A549 (cell line): ENCODE data around the gene WFS1. TPM values are rescaled to one million over a fixed set of nuclear protein-coding genes. Genes with fewer than 3 reads are reported as not detected.

Experiments used
- ATAC-seq, 2 experiments: fragments of 200-7000 bp in 1 of 2; fragments of >200 bp in 1 of 2; cut with Nextera tagmentation in 1 of 2; cut with Tn5 transposase in 1 of 2; 3 replicates each; pipeline versions ENCODE4 v1.8.0 to v1.9.1; 2018 to 2020; ENCODE audit warnings: mild to moderate bottlenecking in 1 of 2, moderate library complexity in 1 of 2
- CTCF ChIA-PET: fragments of 300-600 bp; sonication (Branson Sonifier 250); formaldehyde crosslinking; extraction: SDS; loops from one replicate; lab custom pipeline; 2021; ENCODE audit warnings: antibody characterized with exemption, inconsistent platforms; lab: Yijun Ruan, JAX
- POLR2A ChIA-PET: fragments of 350-600 bp; formaldehyde crosslinking; extraction: SDS; loops from one replicate; lab custom pipeline; 2021; ENCODE audit warnings: antibody characterized with exemption, inconsistent platforms; lab: Yijun Ruan, JAX
- DNase-seq, 2 experiments: peaks; one replicate each; pipeline versions ENCODE4 v3.0.0 to v3.0.0-alpha.2; 2011 to 2016; ENCODE audit warnings: low read depth in 1 of 2, low spot score in 1 of 2
- FAIRE-seq: peaks from 2 replicates; lab custom pipeline; 2011; peaks lifted over from hg19 to GRCh38; lab: Jason Lieb, UNC
- H3K27ac ChIP-seq, 2 experiments: fragments of >200 bp; sonication (Bioruptor Twin); formaldehyde crosslinking; 3 replicates each; pipeline ENCODE4 v1.5.1; 2016 to 2017
- H3K4me1 ChIP-seq: fragments of >200 bp; sonication (Bioruptor Twin); formaldehyde crosslinking; 3 replicates; pipeline ENCODE4 v1.6.1; 2016
- H3K4me2 ChIP-seq: fragments of >200 bp; sonication (Bioruptor Twin); formaldehyde crosslinking; 3 replicates; pipeline ENCODE4 v1.6.1; 2016
- H3K4me3 ChIP-seq: fragments of >200 bp; sonication (Bioruptor Twin); formaldehyde crosslinking; 3 replicates; pipeline ENCODE4 v1.5.1; 2016
- H3K9me3 ChIP-seq: fragments of >200 bp; sonication (Bioruptor Twin); formaldehyde crosslinking; 3 replicates; pipeline ENCODE4 v1.6.1; 2016
- BHLHE40 ChIP-seq: IDR thresholded peaks from 2 replicates; pipeline ENCODE4 v1.6.1; 2012; ENCODE audit warnings: low read depth, low read length, inconsistent platforms
- CBX2 ChIP-seq: fragments of 200-600 bp; sonication (generic); IDR thresholded peaks from 2 replicates; pipeline ENCODE4 v1.6.1; 2016; ENCODE audit warnings: low read depth, mild to moderate bottlenecking, borderline replicate concordance
- CBX8 ChIP-seq: fragments of 200-600 bp; sonication (generic); IDR thresholded peaks from 2 replicates; pipeline ENCODE4 v1.6.1; 2016
- CHD2 ChIP-seq: fragments of 150-350 bp; IDR thresholded peaks from 2 replicates; pipeline ENCODE4 v1.6.1; 2014; ENCODE audit warnings: low read length; ENCODE audit not compliant: partially characterized antibody
- EHF ChIP-seq: fragments of 250-450 bp; sonication (Bioruptor Pico); IDR thresholded peaks from 2 replicates; pipeline ENCODE4 v1.5.0; 2020; ENCODE audit warnings: mild to moderate bottlenecking
- ESRRA ChIP-seq: fragments of 150-350 bp; IDR thresholded peaks from 2 replicates; pipeline ENCODE4 v1.6.1; 2014; ENCODE audit warnings: mild to moderate bottlenecking, low read length, borderline replicate concordance
- FOSL2 ChIP-seq, 2 experiments: fragments of 450-650 bp in 1 of 2; fragments of >200 bp in 1 of 2; sonication (Bioruptor Twin) in 1 of 2; formaldehyde crosslinking; IDR thresholded peaks; 2 replicates each; pipeline versions ENCODE4 v1.5.0 to v1.6.1; 2016 to 2020; ENCODE audit warnings: mild to moderate bottlenecking in 1 of 2, moderate library complexity in 1 of 2
- HDAC2 ChIP-seq: fragments of 200-600 bp; sonication (generic); IDR thresholded peaks from 2 replicates; pipeline ENCODE4 v1.6.1; 2016
- HOXB13 ChIP-seq: fragments of 250-450 bp; sonication (Bioruptor Pico); IDR thresholded peaks from 2 replicates; pipeline ENCODE4 v1.5.0; 2020; ENCODE audit warnings: low read depth, mild to moderate bottlenecking, moderate library complexity
- KDM1A ChIP-seq: fragments of 200-600 bp; sonication (generic); IDR thresholded peaks from 2 replicates; pipeline ENCODE4 v1.6.1; 2016; ENCODE audit warnings: low read depth, mild to moderate bottlenecking
- MAZ ChIP-seq: fragments of 150-350 bp; IDR thresholded peaks from 2 replicates; pipeline ENCODE4 v1.6.1; 2014; ENCODE audit warnings: antibody characterized with exemption, low read depth, low read length, borderline replicate concordance
- MYC ChIP-seq: IDR thresholded peaks from 2 replicates; pipeline ENCODE4 v1.6.1; 2012; ENCODE audit warnings: mild to moderate bottlenecking, inconsistent platforms, low read length, improper control_type of control experiment, borderline replicate concordance
- NFE2L2 ChIP-seq: fragments of 150-350 bp; conservative IDR thresholded peaks from 2 replicates; pipeline ENCODE4 v1.6.1; 2014; ENCODE audit warnings: low read length
- NR3C1 ChIP-seq: fragments of >200 bp; sonication (Bioruptor Twin); formaldehyde crosslinking; IDR thresholded peaks from 3 replicates; pipeline ENCODE4 v1.6.1; 2017
- PHF8 ChIP-seq: fragments of 200-600 bp; sonication (generic); IDR thresholded peaks from 2 replicates; pipeline ENCODE4 v1.6.1; 2016; ENCODE audit warnings: low read depth, mild to moderate bottlenecking, antibody characterized with exemption, moderate library complexity, borderline replicate concordance
- POLR2A ChIP-seq: IDR thresholded peaks from 2 replicates; pipeline ENCODE4 v1.6.1; 2012; ENCODE audit warnings: mild to moderate bottlenecking, low read length
- POLR2AphosphoS2 ChIP-seq: conservative IDR thresholded peaks from 2 replicates; pipeline ENCODE4 v1.6.1; 2012; ENCODE audit warnings: low read length, improper control_type of control experiment, inconsistent platforms
- RFX5 ChIP-seq: fragments of 450-650 bp; IDR thresholded peaks from 2 replicates; pipeline ENCODE4 v1.7.1; 2014; ENCODE audit warnings: antibody characterized with exemption, mild to moderate bottlenecking, moderate library complexity
- USF2 ChIP-seq: fragments of 450-650 bp; IDR thresholded peaks from 2 replicates; pipeline ENCODE4 v1.6.1; 2014; ENCODE audit warnings: antibody characterized with exemption
- WGBS: methylation state at CpG from one replicate; pipeline ENCODE4 v1.1.6; 2017; ENCODE audit errors: missing lambda C conversion rate; 5-methylcytosine and 5-hydroxymethylcytosine counted together
- polyA plus RNA-seq, 4 experiments: library from polyadenylated mRNA; depleted of rRNA in 3 of 4; stranded (reverse); fragments of >200 nt; fragmentation: RNase III in 1 of 4; extraction: RNeasy Plus Mini Kit Qiagen cat#74134 plus additional on column Dnase treatment in 1 of 4; gene quantifications; 2 replicates in 3 of 4; 3 replicates in 1 of 4; pipeline ENCODE4 v1.2.3, GENCODE V29; 2011 to 2017

The WFS1 gene
- polyA plus RNA-seq, 2 of the 4 experiments (the other 2 are of a cell fraction), result 8.8 to 13.6 TPM

DNA sequence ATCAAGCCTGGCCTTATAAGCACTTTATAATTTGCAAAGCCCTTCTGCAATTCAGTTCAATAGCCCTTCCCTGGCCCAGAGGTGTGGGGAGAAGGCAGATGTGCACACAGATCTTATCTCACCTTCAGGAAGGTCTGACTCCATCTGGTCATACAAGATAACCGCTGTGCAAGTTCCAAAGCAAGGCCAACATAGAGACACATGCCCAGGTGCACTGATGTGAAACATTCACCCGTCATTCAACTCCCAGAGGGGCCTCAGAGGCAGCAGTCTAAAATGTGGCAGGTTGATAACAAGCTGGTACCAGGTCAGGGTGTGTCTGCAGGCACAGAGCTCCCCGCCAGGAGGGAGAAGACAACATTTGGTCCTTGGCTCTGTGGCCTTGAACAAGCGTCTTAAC lies 10.9 kb upstream of the WFS1 start:
- ChIA-PET POLR2A (no interaction called here), CTCF (interaction anchor here (1.1 to 17.5 kb wide), 4 partner anchors 8 to 288 kb away, joined by 3 to 408 read pairs (median 39); no protein-coding TSS in a partner anchor)
- no peak overlapping the region for H3K27ac ChIP-seq
- no peak overlapping the region for H3K4me3 ChIP-seq
- 58% methylated on average over 4 of the region's 4 CpGs for WGBS
- no peak overlapping the region for H3K4me2 ChIP-seq
- no peaks in the 10 kb centered on the region for H3K9me3 ChIP-seq
- FAIRE-seq, result no peak
- no peak for ATAC-seq
- no peak for TF ChIP-seq CBX2
- TF ChIP-seq, all 56 proteins: peak for 0
- H3K4me1 ChIP-seq, result no peaks in the 10 kb centered on the region
- no peak for DNase-seq

- H3K4me2 ChIP-seq, result no peak overlapping the region
- DNase-seq (no peak), FAIRE-seq (no peak), ATAC-seq (no peak)
- ChIA-PET POLR2A (no interaction called here), CTCF (interaction anchor here (1.3 to 17.5 kb wide), 6 partner anchors 9 to 287 kb away, joined by 3 to 408 read pairs (median 4); no protein-coding TSS in a partner anchor)
- H3K27ac ChIP-seq, result no peak overlapping the region
- WGBS, result 59% methylated on average over 8 of the region's 8 CpGs
- no peaks in the 10 kb centered on the region for H3K9me3 ChIP-seq
- H3K4me3 ChIP-seq, result no peak overlapping the region
- no peaks in the 10 kb centered on the region for H3K4me1 ChIP-seq
- TF ChIP-seq POLR2A (no peak), KDM1A (no peak), EHF (CRISPR knock-in tag) (no peak), POLR2AphosphoS2 (no peak)
Measured at GRCh38 chr4:6259886-6260285, 9.8 kb upstream of the WFS1 start.

DNA sequence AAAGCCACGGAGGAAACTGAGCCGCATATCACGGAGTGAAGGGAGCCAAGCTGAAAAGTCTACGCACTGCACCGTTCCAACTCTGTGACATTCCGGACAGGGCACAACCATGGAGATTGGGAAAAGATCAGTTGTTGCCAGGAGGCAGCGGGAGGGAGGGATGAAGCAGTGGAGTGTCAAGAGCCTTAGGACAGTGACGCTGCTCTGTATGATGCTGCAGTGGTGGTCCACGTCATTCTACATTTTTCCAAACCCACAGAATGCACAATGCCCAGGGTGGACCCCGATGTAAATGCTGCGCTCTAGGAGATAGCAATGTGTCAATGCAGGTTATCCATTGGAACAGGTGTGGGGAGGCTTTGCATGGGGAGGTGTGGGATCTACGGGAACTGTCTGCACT lies 7.5 kb upstream of the WFS1 start:
- H3K4me3 ChIP-seq, result no peak overlapping the region
- DNase-seq (no peak), FAIRE-seq (no peak), ATAC-seq (no peak)
- H3K4me2 ChIP-seq, result no peak overlapping the region
- H3K27ac ChIP-seq, result no peak overlapping the region
- no peaks in the 10 kb centered on the region for H3K9me3 ChIP-seq
- POLR2A ChIA-PET, result no interaction called here
- H3K4me1 ChIP-seq, result no peaks in the 10 kb centered on the region
- WGBS, result 51% methylated on average over 12 of the region's 12 CpGs
- CTCF ChIA-PET, result interaction anchor here (1.0 to 17.5 kb wide), 5 partner anchors 9 to 82 kb away, joined by 3 to 408 read pairs (median 9); no protein-coding TSS in a partner anchor
- TF ChIP-seq MYC, result no peak
- TF ChIP-seq HDAC2, result no peak
- TF ChIP-seq CHD2, result no peak
- TF ChIP-seq, all 56 proteins: peak for 0

GRCh38 chr4:6262847-6263487 lies 6.7 kb upstream of the WFS1 start:
- H3K4me3 ChIP-seq, result no peak overlapping the region
- no peak for ATAC-seq
- H3K27ac ChIP-seq, result no peak overlapping the region
- no peaks in the 10 kb centered on the region for H3K9me3 ChIP-seq
- no peaks in the 10 kb centered on the region for H3K4me1 ChIP-seq
- POLR2A ChIA-PET, result no interaction called here
- 38% methylated on average over 3 of the region's 10 CpGs for WGBS
- TF ChIP-seq FOSL2 (IDR thresholded peaks at IDR 0.05) (no peak), FOSL2 (CRISPR knock-in tag; IDR thresholded peaks at IDR 0.05) (no peak), CBX8 (no peak), NFE2L2 (no peak), HOXB13 (no peak), BHLHE40 (no peak), MAZ (no peak), KDM1A (no peak), PHF8 (no peak), RFX5 (no peak), NR3C1 (no peak), POLR2A (no peak), USF2 (no peak), ESRRA (no peak)
- CTCF ChIA-PET, result interaction anchor here (1.4 to 17.5 kb wide), 4 partner anchors 9 to 65 kb away, joined by 3 to 408 read pairs (median 42); no protein-coding TSS in a partner anchor
- no peak for DNase-seq
- no peak for FAIRE-seq
- no peak overlapping the region for H3K4me2 ChIP-seq
